AG04450 (cell line): ENCODE data around the gene CD300E. TPM values are rescaled to one million over a fixed set of nuclear protein-coding genes. Genes with fewer than 3 reads are reported as not detected.
"Not testable (repeated sequence)": the region's sequence is repeated elsewhere in the genome, so short reads cannot be mapped to it uniquely, and the experiment has no call there.

Experiments
- CTCF ChIA-PET: fragments of 300-600, 350-600 bp; formaldehyde crosslinking; extraction: SDS; loops from one replicate; lab custom pipeline; 2022; ENCODE audit warnings: antibody characterized with exemption, inconsistent platforms; lab: Charles Lee
- POLR2A ChIA-PET: fragments of 350-600 bp; formaldehyde crosslinking; extraction: SDS; loops from one replicate; lab custom pipeline; 2021; ENCODE audit warnings: antibody characterized with exemption, inconsistent platforms; lab: Yijun Ruan, JAX
- DNase-seq: peaks from one replicate; pipeline ENCODE4 v3.0.0-alpha.2; 2011; ENCODE audit warnings: low read depth, low spot score
- H3K27ac ChIP-seq: one replicate; pipeline ENCODE4 v1.5.1; 2012; ENCODE audit warnings: low read depth, low read length, control low read depth
- H3K27me3 ChIP-seq: one replicate; pipeline ENCODE4 v1.6.0; 2012; ENCODE audit warnings: low read length; ENCODE audit not compliant: control insufficient read depth, insufficient read depth
- H3K4me3 ChIP-seq: 2 replicates; pipeline ENCODE4 v1.5.1; 2011; ENCODE audit warnings: mild to moderate bottlenecking, low read depth, low read length, control low read depth
- H3K9me3 ChIP-seq: 2 replicates; pipeline ENCODE4 v1.5.1; 2012; ENCODE audit warnings: low read length; ENCODE audit not compliant: control insufficient read depth, insufficient read depth
- polyA plus RNA-seq: library from polyadenylated mRNA; depleted of rRNA; stranded (reverse); fragments of >200 nt; gene quantifications from 2 replicates; pipeline ENCODE4 v1.2.3, GENCODE V29; 2011
- TF ChIP-seq, protein P1 (sequence below): IDR thresholded peaks from 2 replicates; pipeline ENCODE4 v1.5.1; 2011; ENCODE audit warnings: low read depth, low read length, control low read depth, inconsistent platforms

The CD300E gene
- polyA plus RNA-seq, 1 experiment: not detected

DNA sequence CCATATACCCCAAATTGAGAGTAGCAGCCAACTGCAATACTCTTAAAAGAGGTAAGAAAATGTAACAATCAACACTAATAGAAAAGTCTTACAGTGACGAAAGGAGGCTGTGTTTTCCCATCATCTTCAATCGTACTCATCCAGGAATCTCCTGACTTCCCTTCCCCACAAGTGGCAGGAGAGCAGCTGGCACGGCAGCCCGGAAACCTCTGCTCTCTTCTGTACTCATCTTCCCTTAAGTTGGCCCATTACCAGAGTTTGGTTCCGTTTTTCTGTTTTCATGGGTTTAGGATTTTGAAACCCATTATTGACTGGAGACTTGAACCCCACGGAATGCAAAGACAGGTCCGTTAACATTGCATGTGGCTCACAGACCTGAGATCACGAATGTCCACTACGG lies 44.6 kb downstream of the CD300E start:
- Histone ChIP-seq H3K27me3 (no peaks in the 10 kb centered on the region), H3K9me3 (peaks cover 27% of the 10 kb centered on the region), H3K4me3 (no peak overlapping the region), H3K27ac (no peak overlapping the region)
- TF ChIP-seq, protein P1, sequence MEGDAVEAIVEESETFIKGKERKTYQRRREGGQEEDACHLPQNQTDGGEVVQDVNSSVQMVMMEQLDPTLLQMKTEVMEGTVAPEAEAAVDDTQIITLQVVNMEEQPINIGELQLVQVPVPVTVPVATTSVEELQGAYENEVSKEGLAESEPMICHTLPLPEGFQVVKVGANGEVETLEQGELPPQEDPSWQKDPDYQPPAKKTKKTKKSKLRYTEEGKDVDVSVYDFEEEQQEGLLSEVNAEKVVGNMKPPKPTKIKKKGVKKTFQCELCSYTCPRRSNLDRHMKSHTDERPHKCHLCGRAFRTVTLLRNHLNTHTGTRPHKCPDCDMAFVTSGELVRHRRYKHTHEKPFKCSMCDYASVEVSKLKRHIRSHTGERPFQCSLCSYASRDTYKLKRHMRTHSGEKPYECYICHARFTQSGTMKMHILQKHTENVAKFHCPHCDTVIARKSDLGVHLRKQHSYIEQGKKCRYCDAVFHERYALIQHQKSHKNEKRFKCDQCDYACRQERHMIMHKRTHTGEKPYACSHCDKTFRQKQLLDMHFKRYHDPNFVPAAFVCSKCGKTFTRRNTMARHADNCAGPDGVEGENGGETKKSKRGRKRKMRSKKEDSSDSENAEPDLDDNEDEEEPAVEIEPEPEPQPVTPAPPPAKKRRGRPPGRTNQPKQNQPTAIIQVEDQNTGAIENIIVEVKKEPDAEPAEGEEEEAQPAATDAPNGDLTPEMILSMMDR: no peak
- no peak for DNase-seq
- POLR2A ChIA-PET: no interaction called here
- CTCF ChIA-PET: no interaction called here

DNA sequence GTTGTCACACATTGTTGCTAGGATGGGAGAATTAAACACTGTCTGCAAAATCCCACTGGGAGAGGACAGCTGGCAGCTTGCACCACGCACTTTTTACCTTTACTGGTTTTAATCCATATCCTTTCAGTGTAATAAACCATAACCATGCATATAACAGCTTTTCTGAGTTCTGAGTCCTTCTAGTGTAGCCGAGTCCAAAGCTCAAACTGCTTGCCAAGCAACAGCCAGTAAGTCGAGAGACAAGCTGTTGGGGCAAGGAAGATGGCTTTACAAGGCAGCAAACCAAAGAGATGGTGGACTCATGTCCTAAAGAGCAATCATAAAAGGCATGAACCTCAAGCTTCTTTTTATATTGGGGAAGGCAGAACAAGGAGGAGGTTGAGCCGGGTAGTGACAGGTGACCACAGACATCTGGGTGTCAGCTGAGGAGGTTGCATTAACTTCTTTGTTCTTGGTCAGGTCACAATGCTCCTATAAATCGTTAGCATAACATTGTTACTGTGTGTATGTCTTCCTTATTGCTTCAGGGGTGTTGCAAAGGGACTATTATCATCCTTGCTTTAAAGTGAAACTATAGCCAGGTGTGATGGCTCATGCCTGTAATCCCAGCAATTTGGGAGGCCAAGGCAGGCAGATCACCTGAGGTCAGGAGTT lies 48.9 kb downstream of the CD300E start:
- peaks cover 12% of the 10 kb centered on the region for H3K9me3 ChIP-seq
- H3K4me3 ChIP-seq: no peak overlapping the region
- no peaks in the 10 kb centered on the region for H3K27me3 ChIP-seq
- H3K27ac ChIP-seq: no peak overlapping the region
- TF ChIP-seq, protein P1: no peak
- POLR2A ChIA-PET: no interaction called here
- no peak for DNase-seq
- CTCF ChIA-PET: no interaction called here

GRCh38 chr17:74573635-74574034 lies 49.9 kb downstream of the CD300E start:
- H3K27me3 ChIP-seq, H3K4me3 ChIP-seq, H3K27ac ChIP-seq, DNase-seq, POLR2A ChIA-PET, CTCF ChIA-PET: not testable (repeated sequence)
- H3K9me3 ChIP-seq: peaks cover 16% of the 10 kb centered on the region

DNA sequence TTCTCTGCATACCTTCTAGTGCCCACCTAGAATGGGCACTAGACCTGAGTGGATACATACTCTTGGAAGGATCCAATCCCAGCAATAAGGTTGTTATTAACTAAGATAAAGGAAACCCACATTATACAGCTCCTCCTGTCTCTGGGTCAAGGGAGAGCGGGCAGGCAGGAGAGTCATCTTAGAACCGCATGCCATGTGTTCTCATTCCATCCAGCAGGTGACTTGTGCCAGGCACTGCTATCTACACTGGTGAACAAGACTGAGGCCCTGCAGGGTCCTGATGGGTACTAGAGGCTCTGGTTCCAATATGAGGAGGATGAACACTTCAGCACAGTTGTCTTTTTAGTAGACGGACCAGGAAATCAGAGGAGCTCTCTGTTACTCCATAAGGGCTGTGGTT lies 50.4 kb downstream of the CD300E start:
- no peak for DNase-seq
- Histone ChIP-seq H3K27ac (no peak overlapping the region), H3K9me3 (peaks cover 19% of the 10 kb centered on the region), H3K27me3 (no peaks in the 10 kb centered on the region), H3K4me3 (no peak overlapping the region)
- ChIA-PET POLR2A (no interaction called here), CTCF (no interaction called here)
- TF ChIP-seq, protein P1: no peak

- Histone ChIP-seq H3K4me3 (no peak overlapping the region), H3K27me3 (no peaks in the 10 kb centered on the region), H3K27ac (no peak overlapping the region), H3K9me3 (peaks cover 27% of the 10 kb centered on the region)
- no peak for DNase-seq
- ChIA-PET CTCF (no interaction called here), POLR2A (no interaction called here)
- TF ChIP-seq, protein P1: no peak
These were observed 51.8 kb downstream of the CD300E start for GRCh38 chr17:74571621-74572270.
